Activated CD8-positive, alpha-beta memory T cell treated with anti-CD3 and anti-CD28 coated beads, Interleukin-2, amount 50 U/mL, for 1 hour (primary cell): ENCODE measurements around the gene PDGFB.

Experiments
- DNase-seq: peaks from one replicate; pipeline ENCODE4 v3.0.0-alpha.2; 2020; ENCODE audit errors: extremely low read depth

PDGFB gene

GRCh38 chr22:39254122-39254521 is 9.3 kb upstream of the PDGFB start:
- no peak for DNase-seq

- no peak for DNase-seq
Measured at GRCh38 chr22:39253435-39254070, 8.8 kb upstream of the PDGFB start.

GRCh38 chr22:39252461-39253434 is 8.0 kb upstream of the PDGFB start:
- no peak for DNase-seq

- no peak for DNase-seq
Measured at GRCh38 chr22:39251762-39252460, 7.1 kb upstream of the PDGFB start.

- no peak for DNase-seq
Measured at GRCh38 chr22:39250838-39251237, 6.1 kb upstream of the PDGFB start.

GRCh38 chr22:39250131-39250530 is 5.3 kb upstream of the PDGFB start:
- DNase-seq = no peak

- no peak for DNase-seq
Measured at GRCh38 chr22:39249086-39249704, 4.4 kb upstream of the PDGFB start.

GRCh38 chr22:39248254-39248653 is 3.5 kb upstream of the PDGFB start:
- no peak for DNase-seq

GRCh38 chr22:39247361-39247760 is 2.6 kb upstream of the PDGFB start:
- no peak for DNase-seq

- no peak for DNase-seq
Measured at GRCh38 chr22:39246690-39247332, 2.0 kb upstream of the PDGFB start.

GRCh38 chr22:39246217-39246616 is 1.4 kb upstream of the PDGFB start:
- DNase-seq = no peak

- no peak for DNase-seq
Measured at GRCh38 chr22:39245130-39246039, 603 bp upstream of the PDGFB start.

- no peak for DNase-seq
Measured at GRCh38 chr22:39244136-39244495, 666 bp downstream of the PDGFB start.

- no peak for DNase-seq
Measured at GRCh38 chr22:39243439-39244135, 1.2 kb downstream of the PDGFB start.

- DNase-seq = no peak
Measured at GRCh38 chr22:39242595-39243438, 2.0 kb downstream of the PDGFB start.

- no peak for DNase-seq
Measured at GRCh38 chr22:39241794-39242594, 2.8 kb downstream of the PDGFB start.

- no peak for DNase-seq
Measured at GRCh38 chr22:39240831-39241793, 3.7 kb downstream of the PDGFB start.
